ENCODE results near the gene PDE6C.
A peak's percentile ranks its signal among the peaks of the same experiment; 100 is the strongest.

The PDE6C gene

GRCh38 chr10:93704451-93704850 lies 92.1 kb downstream of the PDE6C start:
- no peak for TF ChIP-seq CTCF (conservative IDR thresholded peaks at IDR 0.05)
- H3K27ac ChIP-seq, result peak overlapping the region; percentile 96

GRCh38 chr10:93707623-93708022 lies 95.3 kb downstream of the PDE6C start:
- H3K27ac ChIP-seq, result no peak overlapping the region

GRCh38 chr10:93710333-93710909 lies 98.1 kb downstream of the PDE6C start:
- no peak overlapping the region for H3K27ac ChIP-seq
- no peak for TF ChIP-seq CTCF (conservative IDR thresholded peaks at IDR 0.05)

More at GRCh38 chr10:93707623-93708022, 95.3 kb downstream of the PDE6C start:
- TF ChIP-seq CTCF (conservative IDR thresholded peaks at IDR 0.05), result no peak

- H3K27ac ChIP-seq, result no peak overlapping the region
- no peak for TF ChIP-seq CTCF (conservative IDR thresholded peaks at IDR 0.05)
These were observed 99.6 kb downstream of the PDE6C start for GRCh38 chr10:93711891-93712290.

GRCh38 chr10:93712593-93712992 lies 100.3 kb downstream of the PDE6C start:
- no peak overlapping the region for H3K27ac ChIP-seq
- TF ChIP-seq CTCF (conservative IDR thresholded peaks at IDR 0.05), result no peak

- H3K27ac ChIP-seq, result no peak overlapping the region
- TF ChIP-seq CTCF (conservative IDR thresholded peaks at IDR 0.05), result no peak
These were observed 103.0 kb downstream of the PDE6C start for GRCh38 chr10:93715345-93715744.

Data from VCaP (cell line).